K562 (cell line): Measurements from ENCODE around the gene ETNK2.

Experiments
- CTCF ChIP-seq, 3 experiments: IDR thresholded peaks in 2 of 3; conservative IDR thresholded peaks in 1 of 3; 2 replicates each; pipeline ENCODE4 v1.5.1; 2011 to 2012; ENCODE audit warnings: low read length in 3 of 3, mild to moderate bottlenecking in 3 of 3, control low read depth in 2 of 3, improper control_type of control experiment in 1 of 3, inconsistent platforms in 1 of 3, low read depth in 1 of 3, mixed read lengths in 1 of 3, moderate library complexity in 1 of 3; ENCODE audit not compliant: insufficient read depth in 2 of 3
- CUX1 ChIP-seq: fragments of 200-800 bp; sonication (Bioruptor generic); IDR thresholded peaks from 2 replicates; pipeline ENCODE4 v1.6.1; 2016; ENCODE audit warnings: missing genetic modification characterization, missing compliant biosample characterization
- ELF2 ChIP-seq: fragments of 250-450 bp; sonication (Bioruptor Pico); IDR thresholded peaks from 2 replicates; pipeline ENCODE4 v1.5.0; 2021; ENCODE audit warnings: mild to moderate bottlenecking
- HIVEP1 ChIP-seq: fragments of 250-450 bp; sonication (Bioruptor Pico); IDR thresholded peaks from 2 replicates; pipeline ENCODE4 v1.4.0; 2020; ENCODE audit warnings: mild to moderate bottlenecking
- PATZ1 ChIP-seq: fragments of 250-450 bp; sonication (Bioruptor Pico); IDR thresholded peaks from 2 replicates; pipeline ENCODE4 v1.5.0; 2020; ENCODE audit warnings: mild to moderate bottlenecking, borderline replicate concordance
- PHF8 ChIP-seq: fragments of 200-600 bp; sonication (generic); IDR thresholded peaks from 2 replicates; pipeline ENCODE4 v1.6.1; 2012; ENCODE audit warnings: mixed run types, mild to moderate bottlenecking, inconsistent platforms, low read length, moderate library complexity, borderline replicate concordance
- POLR3G ChIP-seq: IDR thresholded peaks from 2 replicates; pipeline ENCODE4 v1.6.1; 2011; ENCODE audit not compliant: insufficient read length, insufficient replicate concordance; ENCODE audit errors: extremely low read depth

GRCh38 chr1:204091787-204092312 lies 60.0 kb downstream of the ETNK2 start:
- TF ChIP-seq ELF2 (CRISPR knock-in tag), result no peak
- TF ChIP-seq PATZ1 (CRISPR knock-in tag), result no peak
- TF ChIP-seq POLR3G, result no peak
- no peak for TF ChIP-seq CTCF (IDR thresholded peaks at IDR 0.05 in 2 of 3, conservative IDR thresholded peaks at IDR 0.05 in 1 of 3; ENCODE audit: insufficient read depth in 2 of 3, low read depth in 1 of 3, low read length in 3 of 3)
- no peak for TF ChIP-seq PHF8
- TF ChIP-seq HIVEP1 (CRISPR knock-in tag), result no peak
- TF ChIP-seq CUX1 (CRISPR knock-in tag), result no peak
